Hepatocyte (in vitro differentiated cells): ENCODE data around the gene SLC25A10. TPM values are rescaled to one million over a fixed set of nuclear protein-coding genes. Genes with fewer than 3 reads are reported as not detected.

Experiments used
- DNase-seq: peaks from one replicate; pipeline ENCODE4 v3.0.0-alpha.2; 2016; ENCODE audit warnings: low spot score
- H2AFZ ChIP-seq: fragments of 200-600 bp; sonication (generic); 2 replicates; pipeline ENCODE4 v1.6.0; 2016; ENCODE audit warnings: antibody characterized with exemption, mild to moderate bottlenecking
- H3K27ac ChIP-seq: fragments of 200-600 bp; sonication (generic); 2 replicates; pipeline ENCODE4 v1.5.1; 2016; ENCODE audit warnings: mild to moderate bottlenecking
- H3K27me3 ChIP-seq: fragments of 200-600 bp; sonication (generic); 2 replicates; pipeline ENCODE4 v1.6.1; 2016
- H3K36me3 ChIP-seq: fragments of 200-600 bp; sonication (generic); replicated peaks from 2 replicates; pipeline ENCODE4 v1.5.1; 2016; ENCODE audit warnings: low read depth; ENCODE audit not compliant: insufficient read depth
- H3K4me1 ChIP-seq: fragments of 200-600 bp; sonication (generic); 2 replicates; pipeline ENCODE4 v1.5.1; 2016; ENCODE audit warnings: mild to moderate bottlenecking, moderate library complexity; ENCODE audit not compliant: insufficient read depth
- H3K4me2 ChIP-seq: fragments of 200-600 bp; sonication (generic); 2 replicates; pipeline ENCODE4 v1.6.0; 2016
- H3K4me3 ChIP-seq: fragments of 200-600 bp; sonication (generic); 2 replicates; pipeline ENCODE4 v1.5.1; 2016; ENCODE audit warnings: mild to moderate bottlenecking
- H3K79me2 ChIP-seq: fragments of 200-600 bp; sonication (generic); 2 replicates; pipeline ENCODE4 v1.6.0; 2017; ENCODE audit warnings: mild to moderate bottlenecking
- H3K9me2 ChIP-seq: fragments of 200-600 bp; sonication (generic); replicated peaks from 2 replicates; pipeline ENCODE4 v1.6.0; 2017; ENCODE audit warnings: mild to moderate bottlenecking; ENCODE audit not compliant: insufficient read depth
- H3K9me3 ChIP-seq: fragments of 200-600 bp; sonication (generic); 2 replicates; pipeline ENCODE4 v1.5.1; 2016; ENCODE audit warnings: low read depth, mild to moderate bottlenecking
- H4K20me1 ChIP-seq: fragments of 200-600 bp; sonication (generic); 2 replicates; pipeline ENCODE4 v1.6.0; 2016; ENCODE audit warnings: mild to moderate bottlenecking; ENCODE audit not compliant: insufficient read depth, poor library complexity, severe bottlenecking
- CTCF ChIP-seq: fragments of 200-600 bp; sonication (generic); IDR thresholded peaks from 2 replicates; pipeline ENCODE4 v1.5.1; 2016; ENCODE audit warnings: antibody characterized with exemption, mild to moderate bottlenecking; ENCODE audit not compliant: poor library complexity
- EZH2 ChIP-seq: fragments of 200-600 bp; sonication (generic); IDR thresholded peaks from 2 replicates; pipeline ENCODE4 v1.6.1; 2016; ENCODE audit warnings: antibody characterized with exemption, mild to moderate bottlenecking, borderline replicate concordance
- EZH2phosphoT487 ChIP-seq: fragments of 200-600 bp; sonication (generic); IDR thresholded peaks from one replicate; pipeline ENCODE4 v1.6.1; 2018; ENCODE audit warnings: antibody characterized with exemption, mild to moderate bottlenecking, low read depth, moderate library complexity; ENCODE audit not compliant: unreplicated experiment, severe bottlenecking
- WGBS: methylation state at CpG from one replicate; pipeline ENCODE4 v1.1.6; 2016; ENCODE audit warnings: low lambda C conversion rate; ENCODE audit errors: missing lambda C conversion rate; 5-methylcytosine and 5-hydroxymethylcytosine counted together
- polyA plus RNA-seq: library from polyadenylated mRNA; unstranded; fragments of >200 nt; fragmentation: Nextera tagmentation; extraction: Ambion mirVana; gene quantifications from 2 replicates; pipeline ENCODE4 v1.2.1, GENCODE V29; 2016
- total RNA-seq: library from RNA; depleted of rRNA; stranded (reverse); fragments of >200 nt; gene quantifications from 2 replicates; pipeline ENCODE4 v1.2.3, GENCODE V29; 2014

SLC25A10 gene
- total and polyA plus RNA-seq, 2 experiments from 2014 or later = 31.3 to 53.2 TPM

- Histone ChIP-seq H3K4me3 (peak overlapping the region; percentile 88), H3K36me3 (no peaks in the 10 kb centered on the region), H3K9me2 (no peaks in the 10 kb centered on the region), H3K27me3 (no peaks in the 10 kb centered on the region), H3K9me3 (no peaks in the 10 kb centered on the region), H3K27ac (peak overlapping the region; percentile 84), H3K4me2 (peak overlapping the region; percentile 90), H4K20me1 (peaks cover 13% of the 10 kb centered on the region), H2AFZ (peak overlapping the region; percentile 82), H3K4me1 (peaks cover 18% of the 10 kb centered on the region), H3K79me2 (peaks cover 62% of the 10 kb centered on the region)
- no peak for DNase-seq
- TF ChIP-seq EZH2 (no peak), EZH2phosphoT487 (no peak), CTCF (no peak)
- 38% methylated on average over 26 of the region's 27 CpGs for WGBS
Measured at GRCh38 chr17:81703747-81704654, 8.1 kb upstream of the SLC25A10 start.

- Histone ChIP-seq H3K9me2 (no peaks in the 10 kb centered on the region), H3K27me3 (no peaks in the 10 kb centered on the region), H2AFZ (no peak overlapping the region), H3K4me1 (peaks cover 24% of the 10 kb centered on the region), H3K36me3 (no peaks in the 10 kb centered on the region), H3K79me2 (peaks cover 45% of the 10 kb centered on the region), H3K9me3 (no peaks in the 10 kb centered on the region), H3K27ac (no peak overlapping the region), H3K4me3 (no peak overlapping the region), H3K4me2 (no peak overlapping the region), H4K20me1 (peaks cover 10% of the 10 kb centered on the region)
- TF ChIP-seq CTCF (no peak), EZH2phosphoT487 (no peak), EZH2 (no peak)
- WGBS = 98% methylated on average over 30 of the region's 30 CpGs
- no peak for DNase-seq
Measured at GRCh38 chr17:81705518-81706231, 6.4 kb upstream of the SLC25A10 start.

GRCh38 chr17:81706232-81706611 is 5.9 kb upstream of the SLC25A10 start:
- Histone ChIP-seq H3K27ac (no peak overlapping the region), H3K9me2 (no peaks in the 10 kb centered on the region), H2AFZ (no peak overlapping the region), H3K9me3 (no peaks in the 10 kb centered on the region), H3K27me3 (no peaks in the 10 kb centered on the region), H3K79me2 (peaks cover 40% of the 10 kb centered on the region), H3K4me1 (peaks cover 29% of the 10 kb centered on the region), H3K4me3 (no peak overlapping the region), H3K4me2 (no peak overlapping the region), H3K36me3 (no peaks in the 10 kb centered on the region), H4K20me1 (peaks cover 6% of the 10 kb centered on the region)
- WGBS = 97% methylated on average over 17 of the region's 17 CpGs
- TF ChIP-seq EZH2 (no peak), CTCF (no peak), EZH2phosphoT487 (no peak)
- DNase-seq = no peak
